ENCODE results near the gene MKRN3. TPM values are rescaled to one million over a fixed set of nuclear protein-coding genes. Genes with fewer than 3 reads are reported as not detected.

The MKRN3 gene
- total and polyA plus RNA-seq, 2 of the 4 experiments (the other 2 are of a cell fraction) = under 0.01 to 0.17 TPM

DNA sequence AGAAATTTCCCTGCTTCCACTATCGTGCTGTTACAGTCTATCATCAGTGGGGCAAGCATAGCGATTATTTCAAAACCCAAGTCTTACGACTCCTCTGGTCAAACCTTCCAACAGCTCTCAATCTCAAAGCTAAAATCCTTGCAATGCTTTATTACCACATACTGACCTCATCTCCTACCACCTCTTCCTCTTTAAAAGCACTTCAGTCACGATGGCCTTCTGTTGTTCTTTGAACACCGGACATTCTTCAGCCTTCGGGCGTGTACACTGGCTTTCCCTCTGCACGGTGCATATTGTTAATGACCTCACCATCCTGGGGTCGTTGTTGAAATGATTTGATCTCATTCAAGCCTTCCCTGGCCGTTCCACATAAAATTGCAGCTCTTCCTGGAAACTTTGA is 51.1 kb downstream of the MKRN3 start:
- Histone ChIP-seq H3K4me1 (ENCODE audit: control insufficient read depth, insufficient read depth, low read length) (no peaks in the 10 kb centered on the region), H3K14ac (replicated peaks; ENCODE audit: low read depth, low read length) (no peak overlapping the region), H2AK9ac (replicated peaks; ENCODE audit: low read depth, low read length, poor library complexity) (no peak overlapping the region), H3K9me1 (ENCODE audit: insufficient read depth, low read length) (no peaks in the 10 kb centered on the region), H3K18ac (ENCODE audit: low read depth, low read length) (no peak overlapping the region), H2BK120ac (ENCODE audit: low read depth, low read length) (no peak overlapping the region), H4K91ac (ENCODE audit: insufficient read depth, low read depth, low read length) (no peak overlapping the region), H3K4ac (ENCODE audit: low read depth, low read length) (no peak overlapping the region), H3K4me3 (ENCODE audit: insufficient read depth, low read depth, low read length) (no peak overlapping the region), H3K9ac (ENCODE audit: low read depth, low read length) (no peak overlapping the region), H3K27ac (ENCODE audit: insufficient read depth, low read length) (no peak overlapping the region), H3K36me3 (ENCODE audit: control insufficient read depth, insufficient read depth, low read length) (no peaks in the 10 kb centered on the region), H4K8ac (ENCODE audit: low read depth in 2 of 2, low read length in 2 of 2) (no peak overlapping the region), H4K20me1 (ENCODE audit: insufficient read depth, low read length) (no peaks in the 10 kb centered on the region), H3K4me2 (ENCODE audit: low read depth, low read length) (no peak overlapping the region), H2BK15ac (ENCODE audit: low read depth, low read length) (no peak overlapping the region), H2BK20ac (ENCODE audit: low read depth, low read length) (no peak overlapping the region), H2AK5ac (ENCODE audit: low read depth, low read length) (no peak overlapping the region), H2AFZ (replicated peaks; ENCODE audit: low read length, poor library complexity) (no peak overlapping the region), H3K23ac (ENCODE audit: low read depth, low read length) (no peak overlapping the region), H3K79me1 (ENCODE audit: low read depth in 1 of 2, low read length in 2 of 2) (no peaks in the 10 kb centered on the region), H4K5ac (ENCODE audit: low read depth, low read length) (no peak overlapping the region), H3K9me3 (ENCODE audit: control insufficient read depth, insufficient read depth, low read length) (no peaks in the 10 kb centered on the region; the same call in 1 of the 2 replicates), H2BK5ac (ENCODE audit: low read depth, low read length, poor library complexity, severe bottlenecking) (no peak overlapping the region), H3K56ac (ENCODE audit: extremely low read depth, insufficient read depth, low read length) (no peak overlapping the region), H3K27me3 (ENCODE audit: control insufficient read depth, insufficient read depth, low read length) (no peaks in the 10 kb centered on the region)
- ATAC-seq (ENCODE audit: low read depth) (no peak), DNase-seq (no peak)
- dilution Hi-C loops (cut with HindIII; ENCODE audit: low sequenced_read_pairs, unreplicated experiment) (no loop called here), intact Hi-C loops (cut with micrococcal nuclease) (no loop called here), in situ Hi-C loops (cut with MboI; ENCODE audit: low sequenced_read_pairs) (no loop called here)
- BruUV-seq (replicated peaks) = no TSS peak
- CTCF ChIA-PET = no interaction called here
- TF ChIP-seq BHLHE40 (IDR thresholded peaks at IDR 0.05; ENCODE audit: low read depth, low read length) (no peak), FOS (IDR thresholded peaks at IDR 0.05; ENCODE audit: low read depth, low read length) (no peak), RFX5 (IDR thresholded peaks at IDR 0.05; ENCODE audit: low read depth, low read length) (no peak), CEBPB (IDR thresholded peaks at IDR 0.05; ENCODE audit: low read depth, low read length) (no peak), CHD1 (IDR thresholded peaks at IDR 0.05; ENCODE audit: low read depth, low read length) (no peak), SMC3 (IDR thresholded peaks at IDR 0.05; ENCODE audit: low read depth, low read length) (no peak), RAD21 (IDR thresholded peaks at IDR 0.05; ENCODE audit: low read length) (no peak), MXI1 (IDR thresholded peaks at IDR 0.05; ENCODE audit: borderline replicate concordance, low read depth, low read length) (no peak), NFE2L2 (IDR thresholded peaks at IDR 0.05; ENCODE audit: low read depth, low read length) (no peak), MAFK (IDR thresholded peaks at IDR 0.05; ENCODE audit: low read depth, low read length) (no peak), RCOR1 (IDR thresholded peaks at IDR 0.05; ENCODE audit: insufficient replicate concordance, low read length) (no peak), MAZ (IDR thresholded peaks at IDR 0.05; ENCODE audit: borderline replicate concordance, low read depth, low read length) (no peak), POLR2A (IDR thresholded peaks at IDR 0.05; ENCODE audit: low read depth, low read length) (no peak)
- TF ChIP-seq, protein P1, sequence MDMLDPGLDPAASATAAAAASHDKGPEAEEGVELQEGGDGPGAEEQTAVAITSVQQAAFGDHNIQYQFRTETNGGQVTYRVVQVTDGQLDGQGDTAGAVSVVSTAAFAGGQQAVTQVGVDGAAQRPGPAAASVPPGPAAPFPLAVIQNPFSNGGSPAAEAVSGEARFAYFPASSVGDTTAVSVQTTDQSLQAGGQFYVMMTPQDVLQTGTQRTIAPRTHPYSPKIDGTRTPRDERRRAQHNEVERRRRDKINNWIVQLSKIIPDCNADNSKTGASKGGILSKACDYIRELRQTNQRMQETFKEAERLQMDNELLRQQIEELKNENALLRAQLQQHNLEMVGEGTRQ (IDR thresholded peaks at IDR 0.05; ENCODE audit: low read depth, low read length) = no peak
- TF ChIP-seq, protein P2, sequence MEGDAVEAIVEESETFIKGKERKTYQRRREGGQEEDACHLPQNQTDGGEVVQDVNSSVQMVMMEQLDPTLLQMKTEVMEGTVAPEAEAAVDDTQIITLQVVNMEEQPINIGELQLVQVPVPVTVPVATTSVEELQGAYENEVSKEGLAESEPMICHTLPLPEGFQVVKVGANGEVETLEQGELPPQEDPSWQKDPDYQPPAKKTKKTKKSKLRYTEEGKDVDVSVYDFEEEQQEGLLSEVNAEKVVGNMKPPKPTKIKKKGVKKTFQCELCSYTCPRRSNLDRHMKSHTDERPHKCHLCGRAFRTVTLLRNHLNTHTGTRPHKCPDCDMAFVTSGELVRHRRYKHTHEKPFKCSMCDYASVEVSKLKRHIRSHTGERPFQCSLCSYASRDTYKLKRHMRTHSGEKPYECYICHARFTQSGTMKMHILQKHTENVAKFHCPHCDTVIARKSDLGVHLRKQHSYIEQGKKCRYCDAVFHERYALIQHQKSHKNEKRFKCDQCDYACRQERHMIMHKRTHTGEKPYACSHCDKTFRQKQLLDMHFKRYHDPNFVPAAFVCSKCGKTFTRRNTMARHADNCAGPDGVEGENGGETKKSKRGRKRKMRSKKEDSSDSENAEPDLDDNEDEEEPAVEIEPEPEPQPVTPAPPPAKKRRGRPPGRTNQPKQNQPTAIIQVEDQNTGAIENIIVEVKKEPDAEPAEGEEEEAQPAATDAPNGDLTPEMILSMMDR (conservative IDR thresholded peaks at IDR 0.05; ENCODE audit: low read depth, low read length) = no peak
- TF ChIP-seq, protein P3, sequence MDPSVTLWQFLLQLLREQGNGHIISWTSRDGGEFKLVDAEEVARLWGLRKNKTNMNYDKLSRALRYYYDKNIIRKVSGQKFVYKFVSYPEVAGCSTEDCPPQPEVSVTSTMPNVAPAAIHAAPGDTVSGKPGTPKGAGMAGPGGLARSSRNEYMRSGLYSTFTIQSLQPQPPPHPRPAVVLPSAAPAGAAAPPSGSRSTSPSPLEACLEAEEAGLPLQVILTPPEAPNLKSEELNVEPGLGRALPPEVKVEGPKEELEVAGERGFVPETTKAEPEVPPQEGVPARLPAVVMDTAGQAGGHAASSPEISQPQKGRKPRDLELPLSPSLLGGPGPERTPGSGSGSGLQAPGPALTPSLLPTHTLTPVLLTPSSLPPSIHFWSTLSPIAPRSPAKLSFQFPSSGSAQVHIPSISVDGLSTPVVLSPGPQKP (IDR thresholded peaks at IDR 0.05; ENCODE audit: borderline replicate concordance, low read depth, low read length) = no peak
- 68% methylated on average over 4 of the region's 10 CpGs; no CpG with 5 or more reads in 1 of the 2 experiments for WGBS, 2 experiments (ENCODE audit: extremely low coverage in 2 of 2, insufficient read length in 1 of 2)
- POLR2A ChIA-PET (ENCODE audit: unreplicated experiment) = no interaction called here
